Ovary (tissue), 3 donors: ENCODE measurements around the gene APBA2.
"Not testable (repeated sequence)": the region's sequence is repeated elsewhere in the genome, so short reads cannot be mapped to it uniquely, and the experiment has no call there.

Source experiments
- POLR2A ChIP-seq: fragments of 450-650 bp; IDR thresholded peaks from one replicate; pipeline ENCODE4 v1.6.1; 2017; ENCODE audit warnings: antibody characterized with exemption, mild to moderate bottlenecking, moderate library complexity
- TF ChIP-seq, protein P1 (sequence below), 3 donors: fragments of 450-650 bp in 2 of 3; fragments of 200-600 bp in 1 of 3; IDR thresholded peaks; one replicate each; pipeline versions ENCODE4 v1.5.1 to v1.8.0; 2016 to 2022; ENCODE audit warnings: antibody characterized with exemption in 3 of 3, mild to moderate bottlenecking in 1 of 3
- donor health status: DM: no; HTN: no; CAD: no.

GRCh38 chr15:28848521-28848920 lies 37.3 kb upstream of the APBA2 start, which contains the start of gene GOLGA6L7:
- TF ChIP-seq, protein P1, sequence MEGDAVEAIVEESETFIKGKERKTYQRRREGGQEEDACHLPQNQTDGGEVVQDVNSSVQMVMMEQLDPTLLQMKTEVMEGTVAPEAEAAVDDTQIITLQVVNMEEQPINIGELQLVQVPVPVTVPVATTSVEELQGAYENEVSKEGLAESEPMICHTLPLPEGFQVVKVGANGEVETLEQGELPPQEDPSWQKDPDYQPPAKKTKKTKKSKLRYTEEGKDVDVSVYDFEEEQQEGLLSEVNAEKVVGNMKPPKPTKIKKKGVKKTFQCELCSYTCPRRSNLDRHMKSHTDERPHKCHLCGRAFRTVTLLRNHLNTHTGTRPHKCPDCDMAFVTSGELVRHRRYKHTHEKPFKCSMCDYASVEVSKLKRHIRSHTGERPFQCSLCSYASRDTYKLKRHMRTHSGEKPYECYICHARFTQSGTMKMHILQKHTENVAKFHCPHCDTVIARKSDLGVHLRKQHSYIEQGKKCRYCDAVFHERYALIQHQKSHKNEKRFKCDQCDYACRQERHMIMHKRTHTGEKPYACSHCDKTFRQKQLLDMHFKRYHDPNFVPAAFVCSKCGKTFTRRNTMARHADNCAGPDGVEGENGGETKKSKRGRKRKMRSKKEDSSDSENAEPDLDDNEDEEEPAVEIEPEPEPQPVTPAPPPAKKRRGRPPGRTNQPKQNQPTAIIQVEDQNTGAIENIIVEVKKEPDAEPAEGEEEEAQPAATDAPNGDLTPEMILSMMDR (IDR thresholded peaks at IDR 0.05) = not testable (repeated sequence)
- not testable (repeated sequence) for TF ChIP-seq POLR2A
